WTC11 (cell line): ENCODE results near the gene GNMT.

ENCODE experiments used
- CTCF ChIP-seq: fragments of 200-600 bp; IDR thresholded peaks from 2 replicates; pipeline ENCODE4 v1.8.0; 2022; ENCODE audit warnings: antibody characterized with exemption
- IRF1 ChIP-seq: sonication (generic); formaldehyde crosslinking; IDR thresholded peaks from 2 replicates; pipeline ENCODE4 v1.8.0; 2023; ENCODE audit warnings: missing genetic modification reagents
- JUN ChIP-seq: sonication (generic); formaldehyde crosslinking; IDR thresholded peaks from 2 replicates; pipeline ENCODE4 v1.8.0; 2023; ENCODE audit warnings: mild to moderate bottlenecking, missing genetic modification reagents
- NFYB ChIP-seq: sonication (generic); formaldehyde crosslinking; conservative IDR thresholded peaks from 2 replicates; pipeline ENCODE4 v1.8.0; 2022; ENCODE audit warnings: low read depth, missing genetic modification reagents
- TF ChIP-seq, protein P1 (sequence below): sonication (generic); formaldehyde crosslinking; IDR thresholded peaks from 2 replicates; pipeline ENCODE4 v1.8.1; 2023; ENCODE audit warnings: mild to moderate bottlenecking, missing genetic modification reagents, moderate library complexity

DNA sequence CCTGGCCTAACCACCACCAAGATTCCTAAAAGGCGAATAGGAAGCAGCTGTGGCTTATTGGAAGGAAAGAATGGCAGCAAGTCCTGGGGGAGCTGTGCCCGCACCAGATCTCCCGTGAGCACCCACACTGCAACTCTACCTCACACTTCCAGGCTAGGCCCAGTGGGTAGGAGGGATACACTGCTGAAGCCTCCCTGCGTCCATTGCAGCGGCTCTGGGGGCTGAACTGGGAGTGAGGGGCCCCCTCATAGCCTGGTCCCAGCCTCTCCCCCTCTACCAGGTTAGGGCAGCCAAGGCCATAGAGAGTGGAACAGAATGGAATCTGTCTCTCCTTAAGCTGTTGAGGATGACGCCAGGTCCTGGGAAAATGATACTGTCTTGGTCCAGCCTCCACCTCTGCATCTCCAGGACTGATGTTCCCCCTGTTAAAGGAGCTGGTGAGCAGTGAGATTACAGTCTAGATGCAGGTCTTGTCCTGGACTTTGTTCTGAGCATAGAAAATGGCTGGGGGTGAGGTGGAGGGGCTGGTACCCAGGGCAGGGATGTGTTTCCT is 20.0 kb upstream of the GNMT start:
- TF ChIP-seq JUN (CRISPR knock-in tag) (no peak), CTCF (no peak), NFYB (CRISPR knock-in tag) (no peak), IRF1 (CRISPR knock-in tag) (no peak)
- TF ChIP-seq, protein P1, sequence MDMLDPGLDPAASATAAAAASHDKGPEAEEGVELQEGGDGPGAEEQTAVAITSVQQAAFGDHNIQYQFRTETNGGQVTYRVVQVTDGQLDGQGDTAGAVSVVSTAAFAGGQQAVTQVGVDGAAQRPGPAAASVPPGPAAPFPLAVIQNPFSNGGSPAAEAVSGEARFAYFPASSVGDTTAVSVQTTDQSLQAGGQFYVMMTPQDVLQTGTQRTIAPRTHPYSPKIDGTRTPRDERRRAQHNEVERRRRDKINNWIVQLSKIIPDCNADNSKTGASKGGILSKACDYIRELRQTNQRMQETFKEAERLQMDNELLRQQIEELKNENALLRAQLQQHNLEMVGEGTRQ (CRISPR knock-in tag): no peak
